Gastrocnemius medialis (tissue), 4 donors: ENCODE results near the gene PPARA. TPM values are rescaled to one million over a fixed set of nuclear protein-coding genes. Genes with fewer than 3 reads are reported as not detected.

Source experiments
- ATAC-seq, 2 donors: fragments of 150-250 bp; one replicate each; pipeline ENCODE4 v1.9.1; 2016
- DNase-seq, 2 donors: peaks; one replicate each; pipeline ENCODE4 v3.0.0-alpha.2; 2019
- H3K27ac ChIP-seq, 4 donors: fragments of 200-600 bp; sonication (generic); 1 replicate in 1 of 4; 2 replicates in 3 of 4; pipeline ENCODE4 v1.5.1; 2016 to 2018; ENCODE audit warnings: mild to moderate bottlenecking in 2 of 4, moderate library complexity in 1 of 4
- H3K27me3 ChIP-seq, 3 donors: fragments of 200-600 bp; sonication (generic) in 2 of 3; 1 replicate in 1 of 3; 2 replicates in 2 of 3; pipeline versions ENCODE4 v1.5.1 to v1.6.0; 2016 to 2019; ENCODE audit warnings: mild to moderate bottlenecking in 1 of 3, moderate library complexity in 1 of 3
- H3K36me3 ChIP-seq, 2 donors: fragments of 200-600 bp; sonication (generic) in 1 of 2; one replicate each; pipeline ENCODE4 v1.5.1; 2017 to 2018
- H3K4me1 ChIP-seq, 2 donors: fragments of 200-600 bp; sonication (generic) in 1 of 2; one replicate each; pipeline ENCODE4 v1.5.1; 2016 to 2017; ENCODE audit warnings: mild to moderate bottlenecking in 2 of 2
- H3K4me3 ChIP-seq, 4 donors: fragments of 200-600 bp; sonication (generic) in 3 of 4; 1 replicate in 1 of 4; 2 replicates in 3 of 4; pipeline ENCODE4 v1.5.1; 2016 to 2019; ENCODE audit warnings: mild to moderate bottlenecking in 2 of 4
- H3K9me3 ChIP-seq, 3 donors: fragments of 200-600 bp; sonication (generic) in 2 of 3; 1 replicate in 1 of 3; 2 replicates in 2 of 3; pipeline ENCODE4 v1.5.1; 2016 to 2019
- POLR2A ChIP-seq, 2 donors: fragments of 450-650 bp; IDR thresholded peaks; one replicate each; pipeline ENCODE4 v1.6.1; 2017; ENCODE audit warnings: antibody characterized with exemption in 2 of 2, mild to moderate bottlenecking in 2 of 2, moderate library complexity in 2 of 2
- in situ Hi-C, 4 donors: fragments of 200-750 bp; cut with MboI; loops; one replicate each; pipeline versions ENCODE4 v1.15.0 to v1.8.0; 2017; ENCODE audit warnings: low sequenced_read_pairs in 4 of 4
- intact Hi-C: fragments of 100-400 bp; cut with DNase I; formaldehyde crosslinking; loops from one replicate; pipeline ENCODE4 v1.15.1; 2023; ENCODE audit warnings: low total_unique reads
- total RNA-seq, 4 donors: library from RNA; depleted of rRNA; stranded (reverse); fragments of >200 nt; gene quantifications; one replicate each; pipeline versions ENCODE4 v1.1.0 to v1.2.3, GENCODE V29; 2016
- TF ChIP-seq, protein P1 (sequence below), 5 experiments: fragments of 450-650 bp in 3 of 5; fragments of 200-600 bp in 2 of 5; sonication (generic) in 2 of 5; IDR thresholded peaks in 4 of 5; conservative IDR thresholded peaks in 1 of 5; 1 replicate in 4 of 5; 2 replicates in 1 of 5; pipeline ENCODE4 v1.5.1; 2016 to 2019; ENCODE audit warnings: antibody characterized with exemption in 5 of 5, mild to moderate bottlenecking in 3 of 5, moderate library complexity in 3 of 5

Gene PPARA
- total RNA-seq, 4 donors from 2014 or later, result 29.6 to 74.8 (median 57.9) TPM

DNA sequence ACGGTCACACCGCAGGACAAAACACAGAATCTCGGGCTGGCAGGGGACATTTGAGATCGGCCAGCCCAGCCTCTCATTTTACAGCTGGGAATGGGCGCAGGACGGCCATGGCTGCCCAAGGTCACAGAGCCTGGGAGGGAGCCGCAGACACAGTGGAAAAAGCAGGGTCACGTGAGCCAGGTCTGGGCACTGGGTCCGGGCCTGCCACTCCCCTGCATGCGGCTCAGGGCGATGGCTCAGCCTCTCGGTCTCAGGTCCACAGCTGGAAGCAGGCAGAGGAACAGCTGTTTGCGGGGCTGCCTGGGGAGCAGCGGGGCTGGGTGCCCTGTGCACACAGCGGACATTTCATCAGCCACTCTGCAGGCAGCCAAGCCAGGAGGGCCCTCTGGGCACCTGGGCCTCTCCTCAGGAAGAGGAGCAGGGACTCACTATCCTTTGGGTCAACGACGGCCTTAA is 10.4 kb upstream of the PPARA start:
- peak; percentile 54 to 57 for ATAC-seq
- in situ Hi-C loops (loop anchor here in 1 of 4 donors (25.0 kb wide), 1 partner anchor 397 kb away; the partner anchor contains the start of gene CELSR1), intact Hi-C loops (no loop called here)
- no peak for TF ChIP-seq POLR2A (IDR thresholded peaks at IDR 0.05)
- TF ChIP-seq, protein P1, sequence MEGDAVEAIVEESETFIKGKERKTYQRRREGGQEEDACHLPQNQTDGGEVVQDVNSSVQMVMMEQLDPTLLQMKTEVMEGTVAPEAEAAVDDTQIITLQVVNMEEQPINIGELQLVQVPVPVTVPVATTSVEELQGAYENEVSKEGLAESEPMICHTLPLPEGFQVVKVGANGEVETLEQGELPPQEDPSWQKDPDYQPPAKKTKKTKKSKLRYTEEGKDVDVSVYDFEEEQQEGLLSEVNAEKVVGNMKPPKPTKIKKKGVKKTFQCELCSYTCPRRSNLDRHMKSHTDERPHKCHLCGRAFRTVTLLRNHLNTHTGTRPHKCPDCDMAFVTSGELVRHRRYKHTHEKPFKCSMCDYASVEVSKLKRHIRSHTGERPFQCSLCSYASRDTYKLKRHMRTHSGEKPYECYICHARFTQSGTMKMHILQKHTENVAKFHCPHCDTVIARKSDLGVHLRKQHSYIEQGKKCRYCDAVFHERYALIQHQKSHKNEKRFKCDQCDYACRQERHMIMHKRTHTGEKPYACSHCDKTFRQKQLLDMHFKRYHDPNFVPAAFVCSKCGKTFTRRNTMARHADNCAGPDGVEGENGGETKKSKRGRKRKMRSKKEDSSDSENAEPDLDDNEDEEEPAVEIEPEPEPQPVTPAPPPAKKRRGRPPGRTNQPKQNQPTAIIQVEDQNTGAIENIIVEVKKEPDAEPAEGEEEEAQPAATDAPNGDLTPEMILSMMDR (IDR thresholded peaks at IDR 0.05 in 4 of 5, conservative IDR thresholded peaks at IDR 0.05 in 1 of 5), result no peak
- peak in 1 of 2 donors; percentile 56 for DNase-seq
- no peaks in the 10 kb centered on the region for H3K9me3 ChIP-seq
- H3K36me3 ChIP-seq, result no peaks in the 10 kb centered on the region
- no peaks in the 10 kb centered on the region for H3K27me3 ChIP-seq
- H3K4me1 ChIP-seq, result peaks cover 6% of the 10 kb centered on the region in 2 donors
- no peak overlapping the region for H3K4me3 ChIP-seq
- peak overlapping the region; percentile 74 to 87 (median 84) for H3K27ac ChIP-seq

DNA sequence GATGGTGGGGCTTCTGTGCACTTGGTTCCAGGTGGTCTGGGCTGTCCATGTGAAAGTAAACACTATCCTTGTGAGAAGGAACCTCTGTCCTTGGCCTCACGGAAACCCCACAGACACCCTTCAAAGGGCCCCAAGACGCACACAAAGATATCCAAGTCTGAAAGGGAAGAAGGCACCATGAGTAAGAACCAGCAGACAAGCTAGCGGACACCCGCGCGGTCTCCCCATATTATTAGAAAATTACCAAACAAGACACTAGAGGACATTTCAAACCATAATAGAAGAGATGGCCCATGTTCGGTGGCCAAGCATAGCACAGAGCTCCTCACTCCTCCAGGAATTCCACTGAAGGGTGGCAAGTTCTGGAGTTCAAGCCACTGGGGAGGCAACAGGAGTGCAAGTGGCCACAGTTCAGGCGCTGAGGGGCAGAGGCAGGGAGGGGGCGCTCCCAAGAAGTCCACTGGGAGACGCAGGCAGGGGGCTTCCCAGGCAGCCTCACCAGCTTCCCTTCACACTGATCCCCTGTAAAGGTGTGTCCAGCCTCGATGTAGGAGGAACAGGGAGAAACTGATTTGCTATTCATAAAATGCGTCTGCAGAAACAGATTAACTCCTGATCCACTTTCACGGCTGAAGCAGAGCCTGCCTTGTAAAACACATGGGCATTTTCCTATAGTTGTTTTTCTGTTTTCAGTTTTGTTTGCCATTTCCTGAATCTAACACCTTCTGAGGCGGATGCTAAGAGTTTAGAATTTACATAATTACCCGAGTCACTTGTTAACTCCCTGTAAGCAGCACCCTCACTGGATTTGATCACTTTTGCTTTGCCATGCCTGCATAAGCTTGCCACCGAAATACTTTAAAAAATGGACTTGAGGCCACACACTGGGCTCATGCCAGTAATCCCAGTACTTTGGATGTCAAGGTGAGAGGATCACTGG is 9.1 kb upstream of the PPARA start:
- ATAC-seq (no peak), DNase-seq (no peak)
- H3K27ac ChIP-seq, result peak overlapping the region in 2 of 4 donors; percentile 84 to 87
- intact Hi-C loops (no loop called here), in situ Hi-C loops (loop anchor here in 1 of 4 donors (25.0 kb wide), 1 partner anchor 396 kb away; the partner anchor contains the start of gene CELSR1)
- no peak overlapping the region for H3K4me3 ChIP-seq
- TF ChIP-seq, protein P1 (IDR thresholded peaks at IDR 0.05 in 4 of 5, conservative IDR thresholded peaks at IDR 0.05 in 1 of 5), result no peak
- no peak for TF ChIP-seq POLR2A (IDR thresholded peaks at IDR 0.05)
- no peaks in the 10 kb centered on the region for H3K9me3 ChIP-seq
- peaks cover 6% of the 10 kb centered on the region in 2 donors for H3K4me1 ChIP-seq
- no peaks in the 10 kb centered on the region for H3K36me3 ChIP-seq
- no peaks in the 10 kb centered on the region for H3K27me3 ChIP-seq

DNA sequence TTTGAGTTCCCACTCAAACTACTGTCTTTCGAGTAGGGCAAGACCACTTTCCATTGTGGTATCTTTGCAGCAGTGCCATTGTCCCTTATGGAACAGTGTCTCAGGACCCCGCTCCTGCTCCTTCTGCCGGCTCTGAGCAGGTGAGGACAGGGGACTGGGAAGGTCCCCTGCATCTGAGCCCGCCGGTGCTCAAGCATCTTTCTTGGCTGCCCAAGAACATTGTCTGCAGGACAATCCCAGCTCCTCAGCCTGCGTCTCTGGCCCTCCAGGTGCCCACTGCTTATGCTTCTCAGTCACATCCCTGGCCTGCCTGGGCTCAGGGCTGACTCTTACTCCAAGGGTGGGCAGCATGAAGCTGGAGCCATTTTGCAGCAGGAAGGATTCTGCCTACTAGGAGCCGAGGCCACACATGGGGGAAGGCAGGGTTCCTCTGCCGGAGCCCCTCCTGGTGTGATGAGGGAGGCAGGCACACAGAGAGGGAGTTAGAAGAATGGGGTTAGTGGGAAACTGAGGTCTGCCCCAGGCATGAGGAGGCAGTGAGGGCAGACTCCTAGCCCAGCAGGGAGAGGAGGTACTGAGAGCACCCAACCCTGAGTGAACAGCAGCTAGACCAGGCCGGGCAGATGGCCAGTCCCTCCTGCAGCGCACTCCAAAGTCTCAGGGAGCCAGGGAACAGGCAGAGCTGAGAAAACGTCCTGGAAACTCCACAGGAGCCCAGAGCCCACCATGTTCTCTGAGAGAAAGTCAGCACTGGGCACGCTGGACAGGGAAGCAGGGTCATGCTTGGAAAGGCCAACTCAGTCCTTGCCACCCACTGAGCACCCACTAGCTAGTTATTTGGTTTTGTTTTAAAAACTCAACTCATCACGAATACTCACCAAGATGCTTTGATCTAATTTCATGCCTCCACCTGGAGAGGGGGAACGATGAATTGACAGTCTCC is 7.5 kb upstream of the PPARA start:
- in situ Hi-C loops (loop anchor here in 1 of 4 donors (25.0 kb wide), 1 partner anchor 394 kb away; the partner anchor contains the start of gene CELSR1), intact Hi-C loops (no loop called here)
- H3K36me3 ChIP-seq, result no peaks in the 10 kb centered on the region
- no peak overlapping the region for H3K4me3 ChIP-seq
- H3K27me3 ChIP-seq, result no peaks in the 10 kb centered on the region
- H3K4me1 ChIP-seq, result peaks cover 16 to 20% of the 10 kb centered on the region in 2 donors
- TF ChIP-seq POLR2A (IDR thresholded peaks at IDR 0.05), result no peak
- TF ChIP-seq, protein P1 (IDR thresholded peaks at IDR 0.05 in 4 of 5, conservative IDR thresholded peaks at IDR 0.05 in 1 of 5), result no peak
- no peaks in the 10 kb centered on the region for H3K9me3 ChIP-seq
- no peak overlapping the region for H3K27ac ChIP-seq
- no peak for ATAC-seq
- no peak for DNase-seq

DNA sequence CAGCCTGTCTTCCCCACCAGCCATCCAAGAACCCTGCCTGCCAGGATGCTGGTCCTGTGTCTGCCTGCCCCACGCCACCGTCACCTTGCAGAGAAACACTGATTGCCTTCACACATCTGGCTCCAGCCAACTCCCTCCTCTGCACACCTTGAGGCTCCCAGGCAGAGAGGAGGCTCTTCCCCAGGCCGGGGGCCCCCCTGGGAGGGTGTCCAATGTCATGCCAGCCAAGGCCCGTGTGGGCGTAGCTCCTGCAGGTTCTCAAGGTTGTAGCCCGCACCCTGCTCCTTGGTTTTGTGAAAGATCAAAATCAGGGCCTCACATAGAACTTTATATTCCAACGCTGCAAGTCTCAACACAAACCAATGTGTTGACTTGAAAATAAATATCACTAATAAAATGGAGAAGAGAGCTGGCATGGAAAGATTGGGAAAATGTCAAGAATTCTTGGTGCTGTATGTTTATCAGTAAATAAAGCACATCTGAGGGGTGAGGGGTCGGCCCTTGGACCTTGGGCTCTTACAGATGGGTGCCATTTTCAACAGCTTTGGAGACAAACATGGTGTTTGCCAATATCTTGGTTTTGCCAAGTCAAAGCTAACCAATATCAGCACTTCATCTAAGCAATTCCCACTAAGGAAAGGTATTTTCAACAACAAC is 6.7 kb upstream of the PPARA start:
- ATAC-seq (no peak), DNase-seq (no peak)
- H3K4me1 ChIP-seq, result peaks cover 22 to 26% of the 10 kb centered on the region in 2 donors
- H3K27me3 ChIP-seq, result no peaks in the 10 kb centered on the region
- no peaks in the 10 kb centered on the region for H3K9me3 ChIP-seq
- no peak overlapping the region for H3K4me3 ChIP-seq
- intact Hi-C loops (no loop called here), in situ Hi-C loops (loop anchor here in 1 of 4 donors (25.0 kb wide), 1 partner anchor 394 kb away; the partner anchor contains the start of gene CELSR1)
- no peaks in the 10 kb centered on the region for H3K36me3 ChIP-seq
- H3K27ac ChIP-seq, result no peak overlapping the region
- TF ChIP-seq POLR2A (IDR thresholded peaks at IDR 0.05), result no peak
- TF ChIP-seq, protein P1 (IDR thresholded peaks at IDR 0.05 in 4 of 5, conservative IDR thresholded peaks at IDR 0.05 in 1 of 5), result no peak
